Femur (tissue), 1 donor: ENCODE data around the gene RNF14.
"Not testable (repeated sequence)": the region's sequence is repeated elsewhere in the genome, so short reads cannot be mapped to it uniquely, and the experiment has no call there.

ENCODE experiments used
- DNase-seq: peaks from one replicate; pipeline ENCODE4 v3.0.0-alpha.2; 2017

Gene RNF14, protein sequence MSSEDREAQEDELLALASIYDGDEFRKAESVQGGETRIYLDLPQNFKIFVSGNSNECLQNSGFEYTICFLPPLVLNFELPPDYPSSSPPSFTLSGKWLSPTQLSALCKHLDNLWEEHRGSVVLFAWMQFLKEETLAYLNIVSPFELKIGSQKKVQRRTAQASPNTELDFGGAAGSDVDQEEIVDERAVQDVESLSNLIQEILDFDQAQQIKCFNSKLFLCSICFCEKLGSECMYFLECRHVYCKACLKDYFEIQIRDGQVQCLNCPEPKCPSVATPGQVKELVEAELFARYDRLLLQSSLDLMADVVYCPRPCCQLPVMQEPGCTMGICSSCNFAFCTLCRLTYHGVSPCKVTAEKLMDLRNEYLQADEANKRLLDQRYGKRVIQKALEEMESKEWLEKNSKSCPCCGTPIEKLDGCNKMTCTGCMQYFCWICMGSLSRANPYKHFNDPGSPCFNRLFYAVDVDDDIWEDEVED

DNA sequence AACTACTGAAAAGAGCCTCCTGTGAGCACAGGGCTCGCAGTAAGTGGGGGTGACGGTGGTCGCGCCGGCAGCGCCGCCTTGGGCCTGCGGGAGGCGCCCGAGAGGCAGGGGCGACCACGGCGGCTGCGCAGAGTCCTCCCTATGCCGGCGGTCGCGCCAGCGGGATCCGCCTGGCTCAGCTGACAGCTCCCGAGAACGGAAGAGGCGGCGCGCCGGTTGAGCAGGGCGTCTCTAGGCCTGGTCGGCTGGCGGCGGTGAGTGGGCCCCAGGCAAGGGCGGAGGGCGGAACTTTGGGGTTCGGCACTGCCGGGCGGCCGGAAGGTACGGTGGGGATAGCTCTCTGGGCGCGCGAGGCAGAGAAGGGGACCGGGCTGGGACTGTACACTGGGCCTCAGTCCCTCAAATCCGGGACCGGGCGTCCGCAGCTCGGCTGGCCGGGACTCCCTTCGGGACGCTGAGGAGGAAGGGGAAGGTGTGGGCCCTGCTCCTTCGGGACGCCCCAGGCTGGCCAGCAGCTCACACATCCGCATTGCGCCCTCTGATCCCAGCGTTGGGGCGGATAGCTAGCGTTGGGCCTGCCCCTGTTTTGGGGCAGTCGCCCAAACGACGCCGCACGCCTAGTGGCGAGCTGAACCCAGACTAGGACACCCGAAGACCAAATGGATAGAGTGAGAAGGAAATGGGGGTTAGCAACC lies at the start of gene RNF14:
Gene RNF14 (plus strand): TSS at position 192 of the 695 bp plus-strand sequence. CDS start 4,484 bp downstream, outside the sequence.
- peak; percentile 97 for DNase-seq

GRCh38 chr5:141919218-141920119 lies 49.4 kb upstream of the RNF14 start:
- no peak for DNase-seq

DNA sequence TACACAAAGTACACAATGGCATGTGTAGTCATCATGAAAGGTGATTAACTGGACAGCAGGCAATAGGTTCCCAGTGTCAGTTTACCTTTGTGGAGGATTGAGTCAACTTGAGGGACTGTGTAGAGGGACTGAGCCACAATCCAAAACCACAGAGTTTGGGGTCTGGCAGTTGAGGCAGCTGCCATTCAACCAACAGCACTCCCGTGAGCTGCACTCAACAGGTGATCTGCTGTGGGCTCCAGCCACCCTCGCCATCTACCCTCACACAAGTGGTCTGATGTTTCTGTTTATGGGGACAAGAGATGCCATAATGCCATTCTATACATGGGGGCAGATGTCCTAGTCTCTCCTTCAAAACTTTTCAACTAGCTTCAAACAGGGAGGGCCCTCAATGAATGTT lies 48.1 kb upstream of the RNF14 start:
- no peak for DNase-seq

DNA sequence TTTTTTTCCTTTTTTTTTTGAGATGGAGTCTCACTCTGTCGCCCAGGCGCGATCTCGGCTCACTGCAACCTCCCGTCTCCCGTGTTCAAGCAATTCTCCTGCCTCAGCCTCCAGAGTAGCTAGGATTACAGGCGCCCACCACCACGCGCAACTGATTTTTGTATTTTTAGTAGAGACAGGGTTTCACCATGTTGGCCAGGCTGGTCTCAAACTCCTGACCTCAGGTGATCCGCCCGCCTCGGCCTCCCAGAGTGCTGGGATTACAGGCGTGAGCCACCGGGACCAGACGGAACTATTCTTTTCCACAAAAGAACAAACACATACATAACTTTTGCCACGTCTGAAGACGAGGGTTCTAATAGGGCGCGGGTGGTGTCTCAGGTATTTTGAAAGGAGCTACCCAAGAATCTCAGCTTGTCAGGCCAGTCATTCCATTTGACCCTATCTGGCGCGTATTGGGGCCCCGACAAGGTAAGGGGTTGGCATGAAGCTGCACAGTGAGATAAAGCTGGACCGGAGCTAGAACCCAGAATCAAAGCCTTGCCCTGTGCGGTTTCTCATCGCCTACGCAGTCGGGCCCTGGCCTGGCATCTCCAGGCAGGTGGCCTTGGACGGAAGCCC lies 46.0 kb upstream of the RNF14 start:
- not testable (repeated sequence) for DNase-seq

DNA sequence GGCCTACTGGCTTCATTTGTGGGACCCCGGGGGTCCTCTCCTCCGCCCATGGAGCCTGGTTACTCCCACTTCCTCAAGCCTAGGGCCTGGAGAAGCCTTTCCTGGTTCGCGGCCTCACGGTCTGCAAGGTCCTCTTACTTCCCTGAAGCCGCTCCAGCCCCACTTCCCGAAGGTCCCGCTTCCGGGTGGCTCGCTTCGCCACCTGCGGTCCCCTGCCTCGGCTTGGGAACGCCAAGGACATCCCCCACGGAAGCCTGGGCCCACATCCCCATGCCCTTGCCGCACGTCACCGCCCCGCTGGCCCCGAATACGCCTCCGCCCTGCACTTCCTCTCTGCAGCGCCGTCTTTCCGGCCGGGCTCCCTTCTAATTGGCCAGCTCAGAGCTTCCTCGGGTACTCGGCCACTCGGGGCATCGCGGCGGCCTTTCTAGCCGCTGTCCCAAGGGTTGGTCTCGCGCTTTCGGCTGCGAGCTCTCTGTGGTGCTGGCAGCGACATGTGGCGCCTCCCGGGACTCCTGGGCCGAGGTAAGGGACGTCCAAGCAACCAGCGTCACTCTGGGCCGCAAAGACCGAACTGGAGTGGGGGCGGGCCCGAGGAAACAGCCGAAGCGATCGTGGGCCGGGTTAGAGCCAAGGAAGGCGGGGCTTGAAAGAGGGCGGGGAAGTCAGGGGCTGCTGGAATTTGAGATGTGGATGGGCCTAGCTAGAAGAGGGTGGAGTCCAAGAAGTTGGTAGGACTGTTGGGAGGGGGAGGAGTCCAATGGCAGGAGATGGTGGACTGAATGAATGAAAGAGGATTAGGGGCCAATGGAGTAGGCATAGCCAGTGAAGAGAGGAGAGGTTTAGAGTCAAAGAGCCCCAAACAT lies 45.2 kb upstream of the RNF14 start, which contains the start of gene DELE1:
Gene DELE1 (plus strand): TSS at position 424 of the 866 bp plus-strand sequence. CDS start 71 bp downstream, at position 495.
- DNase-seq = peak; percentile 96

GRCh38 chr5:141926434-141926833 lies 42.5 kb upstream of the RNF14 start:
- no peak for DNase-seq

DNA sequence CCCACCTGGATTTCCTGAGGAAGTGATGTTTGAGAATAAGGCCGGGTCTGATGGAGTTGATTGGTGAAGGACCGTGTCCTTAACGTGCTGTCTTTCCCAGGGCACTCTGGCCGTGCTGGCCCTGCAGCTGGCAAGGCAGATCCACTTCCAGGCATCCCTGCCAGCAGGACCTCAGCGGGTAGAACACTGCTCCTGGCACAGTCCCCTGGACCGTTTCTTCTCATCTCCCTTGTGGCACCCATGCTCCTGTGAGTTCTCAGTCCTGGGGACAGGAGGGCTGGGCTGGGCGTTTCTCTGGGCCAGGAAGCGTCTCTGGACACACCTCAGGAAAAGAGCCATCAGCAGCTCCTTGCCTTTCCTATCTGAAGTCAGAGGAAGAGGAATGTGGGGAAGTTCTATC lies 40.9 kb upstream of the RNF14 start:
- no peak for DNase-seq

DNA sequence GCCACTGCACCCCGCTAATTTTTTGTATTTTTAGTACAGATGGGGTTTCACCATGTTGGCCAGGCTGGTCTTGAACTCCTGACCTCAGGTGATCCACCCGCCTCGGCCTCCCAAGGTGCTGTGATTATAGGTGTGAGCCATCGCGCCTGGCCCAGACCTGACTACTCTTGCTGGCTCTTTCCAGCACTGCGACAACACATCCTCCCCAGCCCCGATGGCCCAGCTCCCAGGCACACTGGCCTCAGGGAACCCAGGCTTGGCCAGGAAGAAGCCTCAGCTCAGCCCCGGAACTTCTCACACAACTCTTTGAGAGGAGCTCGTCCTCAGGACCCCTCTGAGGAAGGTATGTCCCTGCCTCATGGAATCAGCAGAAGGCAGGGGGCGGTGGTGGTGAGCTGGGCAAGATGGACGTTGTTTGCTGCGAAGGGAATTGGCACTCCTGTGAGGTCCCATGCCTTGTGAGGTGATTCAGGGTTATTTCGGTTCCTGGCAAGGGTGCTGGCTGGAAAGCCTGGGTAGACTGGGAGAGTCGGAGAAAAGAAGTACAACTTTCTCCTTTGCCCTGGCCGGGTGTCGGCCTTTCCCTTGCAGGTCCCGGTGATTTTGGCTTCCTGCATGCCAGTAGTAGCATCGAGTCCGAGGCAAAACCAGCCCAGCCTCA lies 39.4 kb upstream of the RNF14 start:
- no peak for DNase-seq

DNA sequence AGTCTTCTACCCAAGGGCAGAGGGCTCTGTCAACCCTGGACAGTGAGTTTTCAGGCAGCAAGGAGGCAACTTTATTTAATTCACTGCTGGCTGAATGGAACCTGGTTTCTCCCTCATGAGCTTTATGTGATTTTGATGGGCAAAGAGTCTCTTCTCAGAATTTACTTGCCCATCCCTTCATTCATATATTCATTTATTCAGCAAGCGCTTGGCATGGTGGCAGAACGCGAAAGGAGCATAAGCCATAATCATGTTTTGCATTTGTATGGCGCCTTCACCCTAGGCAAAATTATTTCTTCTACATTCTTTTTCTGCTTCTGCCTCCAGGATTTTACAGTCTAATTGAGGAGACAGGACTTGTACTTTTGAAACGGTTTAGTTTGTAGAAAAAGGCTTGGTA lies 37.2 kb upstream of the RNF14 start:
- no peak for DNase-seq

GRCh38 chr5:141933151-141933550 lies 35.8 kb upstream of the RNF14 start:
- no peak for DNase-seq

DNA sequence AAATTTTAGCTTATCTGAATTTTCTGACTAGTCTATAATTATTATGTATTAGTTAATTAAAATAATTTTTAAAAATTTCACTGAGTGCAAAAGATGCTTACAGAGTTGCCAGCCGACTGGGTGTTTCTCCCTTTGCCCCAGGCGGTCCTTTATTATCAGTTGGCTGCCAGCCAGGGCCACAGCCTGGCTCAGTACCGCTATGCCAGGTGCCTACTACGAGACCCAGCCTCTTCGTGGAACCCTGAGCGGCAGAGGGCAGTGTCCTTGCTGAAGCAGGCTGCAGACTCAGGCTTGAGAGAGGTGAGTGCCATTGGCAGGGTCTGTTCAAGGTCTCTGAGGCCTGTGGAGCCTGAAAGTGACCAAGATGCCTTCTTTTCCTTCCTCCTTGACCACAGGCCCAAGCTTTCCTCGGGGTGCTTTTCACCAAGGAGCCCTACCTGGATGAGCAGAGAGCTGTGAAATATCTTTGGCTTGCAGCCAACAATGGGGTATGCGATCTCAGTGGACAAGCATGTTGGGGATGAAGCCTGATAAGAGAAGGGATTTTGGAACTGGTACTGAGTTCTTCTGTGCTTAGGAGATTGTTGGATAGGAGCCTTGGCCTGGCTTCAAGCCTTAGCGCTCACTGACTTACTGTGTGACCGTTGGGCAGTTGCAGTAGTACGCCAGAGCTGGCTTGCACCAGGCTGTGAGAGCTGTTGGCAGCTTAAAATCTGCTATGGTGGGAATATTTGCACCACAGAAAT lies 34.6 kb upstream of the RNF14 start:
- no peak for DNase-seq

- DNase-seq = no peak
Observed at GRCh38 chr5:141935538-141935937, 33.4 kb upstream of the RNF14 start.

DNA sequence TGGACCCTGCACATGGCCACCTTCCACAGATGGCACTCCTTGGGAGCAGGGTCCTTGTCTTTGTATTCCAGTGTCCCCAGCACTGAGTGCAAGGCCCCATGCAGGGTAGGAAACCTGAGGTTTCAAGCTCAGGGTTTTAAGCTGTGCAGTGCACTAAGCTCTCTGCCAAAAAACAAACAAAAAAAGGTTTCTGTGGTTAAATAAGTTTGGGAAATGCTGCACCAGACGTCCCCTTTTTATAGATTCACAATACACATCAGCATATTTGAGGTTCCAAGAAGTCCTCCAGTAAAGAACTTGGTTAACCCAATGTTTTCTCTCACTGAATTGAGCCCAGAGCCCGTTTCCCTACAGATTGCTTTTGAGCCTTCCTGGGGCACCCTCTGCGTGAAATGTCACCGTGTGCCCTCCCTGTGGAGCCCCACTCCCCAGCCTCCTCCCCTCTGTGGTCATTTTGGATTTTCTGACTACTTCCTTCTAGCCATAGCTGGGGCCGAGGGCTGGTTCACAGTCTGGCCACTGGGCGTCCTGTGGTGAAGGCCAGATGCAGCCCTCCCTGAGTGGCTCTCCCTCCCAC lies 28.1 kb upstream of the RNF14 start:
- DNase-seq = peak; percentile 62

DNA sequence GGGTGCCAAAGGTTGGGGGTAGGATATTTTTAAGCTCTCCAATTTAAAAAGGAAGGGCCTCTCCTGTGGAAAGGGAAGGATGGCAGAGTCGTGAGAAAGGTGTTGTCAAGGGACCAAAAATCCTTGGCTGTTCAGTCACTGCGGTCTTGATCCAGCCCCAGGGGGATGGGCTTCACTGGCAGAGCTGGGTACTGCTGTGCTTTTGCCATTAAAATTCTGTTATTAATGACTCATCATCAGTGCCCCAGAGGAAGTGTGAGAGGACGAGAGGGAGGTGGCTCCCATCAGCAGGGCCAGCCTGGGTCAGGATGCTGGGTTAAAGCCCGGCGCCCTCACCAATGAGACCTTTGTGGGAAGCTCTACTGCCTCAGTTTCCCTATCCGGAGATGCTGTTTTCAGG lies 27.6 kb upstream of the RNF14 start:
- no peak for DNase-seq

GRCh38 chr5:141941779-141942178 lies 27.1 kb upstream of the RNF14 start:
- DNase-seq = no peak

DNA sequence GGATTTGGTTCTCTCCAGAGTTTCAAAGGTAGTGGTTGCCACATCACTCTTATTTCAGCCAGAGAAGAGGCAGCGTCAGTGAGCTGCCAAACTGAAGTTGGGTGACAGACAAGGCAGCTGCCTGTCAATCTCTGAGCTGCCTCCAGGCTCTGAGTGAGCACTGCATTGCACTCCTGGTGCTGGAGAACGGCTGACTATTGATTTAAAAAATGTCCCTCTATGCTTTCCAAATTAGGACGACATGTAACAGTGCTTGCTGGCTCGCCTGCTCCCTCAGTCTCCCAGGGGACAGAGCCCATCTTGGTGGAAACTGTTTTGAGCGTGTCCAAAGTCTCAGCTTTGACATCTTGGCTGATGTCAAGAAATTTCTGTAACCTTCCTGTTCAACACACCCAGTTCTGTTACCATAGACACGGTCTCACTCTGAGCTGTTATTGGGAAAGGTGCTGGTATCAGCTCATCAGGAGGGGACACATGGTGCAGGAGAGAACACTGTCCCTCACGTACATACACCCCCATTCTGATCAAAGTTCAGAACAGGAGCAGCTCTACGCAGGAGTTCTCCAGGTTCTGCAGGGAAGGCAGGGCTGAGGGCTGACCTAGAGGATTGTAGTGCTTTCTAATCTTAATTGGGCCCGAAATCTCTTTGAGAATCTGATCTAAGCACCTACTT lies 26.6 kb upstream of the RNF14 start:
- no peak for DNase-seq

DNA sequence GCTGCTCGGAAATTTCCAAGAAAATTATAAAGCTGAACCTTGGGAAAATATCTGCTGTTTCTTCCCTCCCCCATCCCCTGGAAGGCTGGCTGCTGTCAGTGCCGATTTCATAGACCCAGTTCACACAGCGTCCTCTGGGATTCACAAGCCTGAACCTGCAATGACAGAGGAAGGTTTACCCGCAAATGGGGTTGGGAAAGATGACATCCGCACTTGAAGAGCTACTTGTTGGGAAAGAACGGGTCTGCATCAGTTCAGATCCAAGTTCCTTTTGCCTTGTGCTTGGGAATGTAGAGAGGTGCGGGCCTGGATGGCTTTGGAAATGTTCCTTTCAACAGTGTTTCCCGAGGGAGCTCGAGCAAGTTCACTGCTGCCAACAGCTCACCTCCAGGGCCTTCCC lies 24.8 kb upstream of the RNF14 start:
- no peak for DNase-seq

DNA sequence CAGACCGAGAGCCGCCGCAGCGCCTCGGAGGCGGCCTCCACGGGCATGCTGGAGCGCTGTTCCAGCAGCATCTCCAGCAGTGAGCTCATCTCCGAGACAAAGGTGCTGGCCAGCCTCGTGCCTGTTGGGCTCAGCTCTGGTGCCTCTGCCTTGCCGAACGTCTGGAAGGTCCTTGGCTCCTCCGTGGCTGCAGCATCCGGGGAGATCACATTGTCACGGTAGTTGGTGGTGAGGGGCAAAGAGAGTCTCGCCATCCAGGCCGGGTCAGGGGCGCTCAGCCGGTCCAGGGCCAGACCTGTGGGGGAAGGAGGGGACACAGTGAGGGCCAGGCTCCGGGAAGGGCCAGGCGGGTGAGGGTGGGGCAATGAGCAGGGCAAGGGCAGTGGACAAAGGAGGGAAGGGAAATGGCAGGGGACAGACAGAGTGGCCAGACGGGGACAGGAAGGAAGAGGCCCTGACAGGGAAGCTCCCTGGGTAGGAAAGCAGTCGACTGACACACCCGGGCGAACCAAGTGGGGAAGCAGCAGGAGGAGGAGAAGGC lies 23.3 kb upstream of the RNF14 start:
- peak; percentile 42 for DNase-seq

GRCh38 chr5:141947316-141947715 lies 21.6 kb upstream of the RNF14 start:
- DNase-seq = no peak
